Activated naive CD8-positive, alpha-beta T cell treated with anti-CD3 and anti-CD28 coated beads for 36 hours (primary cell): ENCODE data around the gene SAMD8. TPM values are rescaled to one million over a fixed set of nuclear protein-coding genes. Genes with fewer than 3 reads are reported as not detected.
"Not testable (repeated sequence)": the region's sequence is repeated elsewhere in the genome, so short reads cannot be mapped to it uniquely, and the experiment has no call there.

Source experiments
- DNase-seq: peaks from one replicate; pipeline ENCODE4 v3.0.0; 2021
- H3K27ac Mint-ChIP-seq: one replicate; pipeline ENCODE4 v1.8.0; 2022; ENCODE audit warnings: mild to moderate bottlenecking, moderate library complexity, mixed read lengths
- H3K27me3 Mint-ChIP-seq: one replicate; pipeline ENCODE4 v1.8.0; 2022; ENCODE audit warnings: mild to moderate bottlenecking, mixed read lengths
- H3K36me3 Mint-ChIP-seq: one replicate; pipeline ENCODE4 v1.8.0; 2021; ENCODE audit warnings: mild to moderate bottlenecking, mixed read lengths
- H3K4me1 Mint-ChIP-seq: one replicate; pipeline ENCODE4 v1.8.0; 2021; ENCODE audit warnings: mixed read lengths
- H3K4me3 Mint-ChIP-seq: one replicate; pipeline ENCODE4 v1.8.0; 2022; ENCODE audit warnings: mild to moderate bottlenecking, moderate library complexity, mixed read lengths
- H3K9me3 Mint-ChIP-seq: one replicate; pipeline ENCODE4 v1.8.0; 2022; ENCODE audit warnings: mixed read lengths
- total RNA-seq, 2 experiments: library from RNA; stranded (reverse); gene quantifications; one replicate each; pipeline ENCODE4 v1.2.3, GENCODE V29; 2021

Gene SAMD8
- total RNA-seq, 2 experiments from 2014 or later = 15.9 to 17.3 TPM

GRCh38 chr10:75179657-75180177 is 68.3 kb downstream of the SAMD8 start:
- peak overlapping the region; percentile 62 for H3K27ac Mint-ChIP-seq
- DNase-seq = no peak
- H3K36me3 Mint-ChIP-seq = peaks cover 28% of the 10 kb centered on the region
- H3K27me3 Mint-ChIP-seq = no peaks in the 10 kb centered on the region
- H3K4me3 Mint-ChIP-seq = peak overlapping the region; percentile 25
- peaks cover 27% of the 10 kb centered on the region for H3K4me1 Mint-ChIP-seq
- H3K9me3 Mint-ChIP-seq = no peaks in the 10 kb centered on the region

GRCh38 chr10:75180592-75180991 is 69.1 kb downstream of the SAMD8 start:
- H3K4me3 Mint-ChIP-seq = no peak overlapping the region
- H3K4me1 Mint-ChIP-seq = peaks cover 23% of the 10 kb centered on the region
- no peak for DNase-seq
- H3K27me3 Mint-ChIP-seq = no peaks in the 10 kb centered on the region
- peak overlapping the region; percentile 29 for H3K27ac Mint-ChIP-seq
- peaks cover 23% of the 10 kb centered on the region for H3K36me3 Mint-ChIP-seq
- no peaks in the 10 kb centered on the region for H3K9me3 Mint-ChIP-seq

GRCh38 chr10:75181073-75181472 is 69.6 kb downstream of the SAMD8 start:
- Mint-ChIP-seq H3K9me3 (no peaks in the 10 kb centered on the region), H3K27ac (peak overlapping the region; percentile 63), H3K4me1 (peaks cover 23% of the 10 kb centered on the region)

GRCh38 chr10:75186310-75186709 is 74.9 kb downstream of the SAMD8 start:
- H3K4me1 Mint-ChIP-seq = peaks cover 10% of the 10 kb centered on the region
- H3K36me3 Mint-ChIP-seq = peaks cover 3% of the 10 kb centered on the region
- DNase-seq = no peak
- no peak overlapping the region for H3K4me3 Mint-ChIP-seq
- no peaks in the 10 kb centered on the region for H3K27me3 Mint-ChIP-seq
- no peak overlapping the region for H3K27ac Mint-ChIP-seq
- H3K9me3 Mint-ChIP-seq = no peaks in the 10 kb centered on the region

More at GRCh38 chr10:75181073-75181472, 69.6 kb downstream of the SAMD8 start:
- Mint-ChIP-seq H3K36me3 (peaks cover 20% of the 10 kb centered on the region), H3K4me3 (no peak overlapping the region), H3K27me3 (no peaks in the 10 kb centered on the region)
- DNase-seq = no peak

GRCh38 chr10:75187961-75188426 is 76.5 kb downstream of the SAMD8 start:
- Mint-ChIP-seq H3K4me1 (peaks cover 6% of the 10 kb centered on the region), H3K36me3 (peaks cover 2% of the 10 kb centered on the region), H3K27ac (peak overlapping the region; percentile 85), H3K27me3 (no peaks in the 10 kb centered on the region), H3K4me3 (no peak overlapping the region), H3K9me3 (no peaks in the 10 kb centered on the region)
- peak; percentile 55 for DNase-seq

- DNase-seq, H3K36me3 Mint-ChIP-seq, H3K9me3 Mint-ChIP-seq, H3K27me3 Mint-ChIP-seq, H3K4me1 Mint-ChIP-seq, H3K4me3 Mint-ChIP-seq: not testable (repeated sequence)
- H3K27ac Mint-ChIP-seq = peak overlapping the region; percentile 85
Observed at GRCh38 chr10:75188522-75188921, 77.1 kb downstream of the SAMD8 start.

- H3K4me1 Mint-ChIP-seq = peaks cover 6% of the 10 kb centered on the region
- H3K27ac Mint-ChIP-seq = no peak overlapping the region
- DNase-seq = no peak
- H3K4me3 Mint-ChIP-seq = no peak overlapping the region
- no peaks in the 10 kb centered on the region for H3K36me3 Mint-ChIP-seq
- no peaks in the 10 kb centered on the region for H3K9me3 Mint-ChIP-seq
- no peaks in the 10 kb centered on the region for H3K27me3 Mint-ChIP-seq
Observed at GRCh38 chr10:75189266-75190096, 78.0 kb downstream of the SAMD8 start.

GRCh38 chr10:75191821-75192568 is 80.5 kb downstream of the SAMD8 start:
- H3K36me3 Mint-ChIP-seq = no peaks in the 10 kb centered on the region
- no peak overlapping the region for H3K4me3 Mint-ChIP-seq
- no peak for DNase-seq
- H3K27me3 Mint-ChIP-seq = no peaks in the 10 kb centered on the region
- H3K27ac Mint-ChIP-seq = peak overlapping the region; percentile 2
- H3K4me1 Mint-ChIP-seq = peaks cover 6% of the 10 kb centered on the region
- H3K9me3 Mint-ChIP-seq = no peaks in the 10 kb centered on the region

GRCh38 chr10:75194625-75195024 is 83.2 kb downstream of the SAMD8 start:
- H3K4me1 Mint-ChIP-seq, H3K9me3 Mint-ChIP-seq, H3K4me3 Mint-ChIP-seq, H3K27ac Mint-ChIP-seq, H3K36me3 Mint-ChIP-seq, DNase-seq, H3K27me3 Mint-ChIP-seq: not testable (repeated sequence)

- no peak overlapping the region for H3K4me3 Mint-ChIP-seq
- H3K4me1 Mint-ChIP-seq = no peaks in the 10 kb centered on the region
- no peak overlapping the region for H3K27ac Mint-ChIP-seq
- H3K36me3 Mint-ChIP-seq = no peaks in the 10 kb centered on the region
- DNase-seq = no peak
- H3K27me3 Mint-ChIP-seq = no peaks in the 10 kb centered on the region
- H3K9me3 Mint-ChIP-seq = no peaks in the 10 kb centered on the region
Observed at GRCh38 chr10:75195035-75195763, 83.7 kb downstream of the SAMD8 start.

GRCh38 chr10:75197066-75197465 is 85.6 kb downstream of the SAMD8 start:
- Mint-ChIP-seq H3K9me3 (no peaks in the 10 kb centered on the region), H3K36me3 (no peaks in the 10 kb centered on the region), H3K27ac (no peak overlapping the region), H3K4me3 (no peak overlapping the region), H3K4me1 (no peaks in the 10 kb centered on the region), H3K27me3 (no peaks in the 10 kb centered on the region)
- no peak for DNase-seq

- Mint-ChIP-seq H3K4me1 (no peaks in the 10 kb centered on the region), H3K27ac (no peak overlapping the region), H3K27me3 (no peaks in the 10 kb centered on the region), H3K9me3 (no peaks in the 10 kb centered on the region), H3K4me3 (no peak overlapping the region), H3K36me3 (peaks cover 1% of the 10 kb centered on the region)
- no peak for DNase-seq
Observed at GRCh38 chr10:75197906-75198305, 86.5 kb downstream of the SAMD8 start.

GRCh38 chr10:75199949-75200348 is 88.5 kb downstream of the SAMD8 start:
- not testable (repeated sequence) for H3K36me3 Mint-ChIP-seq, H3K27ac Mint-ChIP-seq, H3K4me3 Mint-ChIP-seq, H3K4me1 Mint-ChIP-seq, DNase-seq, H3K27me3 Mint-ChIP-seq, H3K9me3 Mint-ChIP-seq

- no peaks in the 10 kb centered on the region for H3K4me1 Mint-ChIP-seq
- H3K27me3 Mint-ChIP-seq = no peaks in the 10 kb centered on the region
- H3K36me3 Mint-ChIP-seq = peaks cover 1% of the 10 kb centered on the region
- H3K9me3 Mint-ChIP-seq = no peaks in the 10 kb centered on the region
- H3K4me3 Mint-ChIP-seq = no peak overlapping the region
- DNase-seq = no peak
- no peak overlapping the region for H3K27ac Mint-ChIP-seq
Observed at GRCh38 chr10:75201793-75202307, 90.4 kb downstream of the SAMD8 start.
